ENCODE measurements around the gene USP11.

USP11 gene

GRCh38 chrX:47232803-47233332 is at the start of gene USP11:
USP11 (plus strand) TSS chrX:47233009; CDS start chrX:47233044, 35 bp downstream.
- DNase-seq (ENCODE audit: low read depth) = peak; percentile 47
- peak within 1 kb of the TSS; percentile 75 for H3K4me3 ChIP-seq (ENCODE audit: low read depth, low read length)
- TF ChIP-seq CTCF (conservative IDR thresholded peaks at IDR 0.05; ENCODE audit: low read depth, low read length) = no peak

- no peak for DNase-seq (ENCODE audit: low read depth)
- TF ChIP-seq CTCF (conservative IDR thresholded peaks at IDR 0.05; ENCODE audit: low read depth, low read length) = no peak
- no peak overlapping the region for H3K4me3 ChIP-seq (ENCODE audit: low read depth, low read length)
Observed at GRCh38 chrX:47184486-47184885, 48.3 kb upstream of the USP11 start.

- no peak overlapping the region for H3K4me3 ChIP-seq (ENCODE audit: low read depth, low read length)
- no peak for TF ChIP-seq CTCF (conservative IDR thresholded peaks at IDR 0.05; ENCODE audit: low read depth, low read length)
- no peak for DNase-seq (ENCODE audit: low read depth)
Observed at GRCh38 chrX:47185241-47185640, 47.6 kb upstream of the USP11 start.

- TF ChIP-seq CTCF (conservative IDR thresholded peaks at IDR 0.05; ENCODE audit: low read depth, low read length) = no peak
- no peak overlapping the region for H3K4me3 ChIP-seq (ENCODE audit: low read depth, low read length)
- DNase-seq (ENCODE audit: low read depth) = no peak
Observed at GRCh38 chrX:47186096-47186740, 46.6 kb upstream of the USP11 start.

GRCh38 chrX:47187106-47187677 is 45.6 kb upstream of the USP11 start:
- no peak for DNase-seq (ENCODE audit: low read depth)
- TF ChIP-seq CTCF (conservative IDR thresholded peaks at IDR 0.05; ENCODE audit: low read depth, low read length) = no peak
- no peak overlapping the region for H3K4me3 ChIP-seq (ENCODE audit: low read depth, low read length)

- peak; percentile 11 for DNase-seq (ENCODE audit: low read depth)
- no peak for TF ChIP-seq CTCF (conservative IDR thresholded peaks at IDR 0.05; ENCODE audit: low read depth, low read length)
- no peak overlapping the region for H3K4me3 ChIP-seq (ENCODE audit: low read depth, low read length)
Observed at GRCh38 chrX:47189906-47190305, 42.9 kb upstream of the USP11 start.
